Measurements from ENCODE around the gene TMEM131L. TPM values are rescaled to one million over a fixed set of nuclear protein-coding genes. Genes with fewer than 3 reads are reported as not detected.

TMEM131L gene
- total and polyA plus RNA-seq, 12 donors = 2.5 to 11.7 (median 4.8) TPM

DNA sequence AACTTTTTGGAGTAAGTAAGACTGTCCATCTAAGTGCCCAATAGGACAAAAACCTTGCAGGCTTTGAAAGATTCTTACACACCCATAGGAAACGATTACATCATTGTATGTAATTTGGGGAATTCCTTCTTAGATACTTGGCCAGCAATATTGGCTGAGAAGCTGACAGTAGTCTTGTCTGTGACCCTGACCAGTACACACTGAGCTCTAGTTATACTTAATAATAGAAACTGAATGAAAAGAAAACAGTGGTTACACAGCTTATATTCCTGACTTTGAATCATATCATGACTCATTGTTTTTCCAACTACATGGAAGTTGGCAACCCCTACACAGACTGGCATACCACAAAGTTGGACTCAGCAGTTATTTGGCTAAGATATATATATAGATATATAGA, 210.8 kb downstream of the TMEM131L start:
- Histone ChIP-seq H3K36me3 (replicated peaks in 1 of 2) (no peaks in the 10 kb centered on the region), H3K9me3 (replicated peaks in 1 of 3) (peaks cover 0 to 8% (median 4%) of the 10 kb centered on the region in 3 donors), H3K27ac (no peak overlapping the region), H3K4me1 (replicated peaks in 1 of 2) (no peaks in the 10 kb centered on the region), H3K27me3 (no peaks in the 10 kb centered on the region), H3K4me3 (no peak overlapping the region)
- 18 to 48% (median 45%) methylated on average over 1 of the region's 1 CpG for WGBS, 4 donors
- peak in 1 of 7 donors; percentile 9 for DNase-seq
- intact Hi-C loops (cut with DNase I) = no loop called here
- no peak for TF ChIP-seq CTCF (IDR thresholded peaks at IDR 0.05)

DNA sequence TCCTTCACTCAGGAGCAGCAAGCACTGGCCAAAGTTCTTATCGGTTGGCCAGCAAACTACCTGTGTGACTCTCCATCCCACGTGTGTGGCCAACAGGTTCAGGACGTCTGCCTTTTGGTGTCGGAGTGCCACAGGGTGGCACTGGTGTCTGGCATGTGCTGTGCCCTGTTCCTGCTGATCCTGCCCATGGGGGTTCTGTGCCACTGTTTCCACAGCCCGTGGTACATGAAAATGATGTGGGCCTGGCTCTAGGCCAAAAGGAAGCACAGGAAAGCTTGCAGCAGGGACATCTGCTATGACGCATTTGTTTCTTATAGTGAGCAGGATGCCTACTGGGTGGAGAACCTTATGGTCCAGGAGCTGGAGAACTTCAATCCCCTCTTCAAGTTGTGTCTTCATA, 213.3 kb downstream of the TMEM131L start:
- peaks cover 0 to 8% (median under 1%) of the 10 kb centered on the region in 3 donors for H3K9me3 ChIP-seq (replicated peaks in 1 of 3)
- peaks cover 8 to 10% of the 10 kb centered on the region in 2 donors for H3K4me1 ChIP-seq (replicated peaks in 1 of 2)
- DNase-seq = peak in 5 of 7 donors; percentile 19 to 65 (median 54)
- TF ChIP-seq CTCF (IDR thresholded peaks at IDR 0.05) = no peak
- no peak for TF ChIP-seq POLR2A (IDR thresholded peaks at IDR 0.05)
- no peak overlapping the region for H3K27ac ChIP-seq
- intact Hi-C loops (cut with DNase I) = no loop called here
- 67 to 75% (median 73%) methylated on average over 5 to 6 of the region's 6 CpGs for WGBS, 4 donors
- no peak overlapping the region for H3K4me3 ChIP-seq
- no peaks in the 10 kb centered on the region for H3K27me3 ChIP-seq
- H3K36me3 ChIP-seq (replicated peaks in 1 of 2) = no peaks in the 10 kb centered on the region

GRCh38 chr4:153683763-153684181, 217.6 kb downstream of the TMEM131L start:
- Histone ChIP-seq H3K36me3 (replicated peaks in 1 of 2) (no peaks in the 10 kb centered on the region), H3K9me3 (replicated peaks in 1 of 3) (no peaks in the 10 kb centered on the region), H3K27me3 (no peaks in the 10 kb centered on the region), H3K4me1 (replicated peaks in 1 of 2) (peaks cover 9 to 13% of the 10 kb centered on the region in 2 donors), H3K4me3 (peak overlapping the region in 2 of 4 donors; percentile 50 to 63), H3K27ac (peak overlapping the region in 2 of 5 donors; percentile 72)
- DNase-seq = no peak
- intact Hi-C loops (cut with DNase I) = no loop called here
- WGBS, 4 donors = 10 to 20% (median 14%) methylated on average over 13 to 27 of the region's 27 CpGs
- TF ChIP-seq POLR2A (IDR thresholded peaks at IDR 0.05) (no peak), CTCF (IDR thresholded peaks at IDR 0.05) (no peak)

DNA sequence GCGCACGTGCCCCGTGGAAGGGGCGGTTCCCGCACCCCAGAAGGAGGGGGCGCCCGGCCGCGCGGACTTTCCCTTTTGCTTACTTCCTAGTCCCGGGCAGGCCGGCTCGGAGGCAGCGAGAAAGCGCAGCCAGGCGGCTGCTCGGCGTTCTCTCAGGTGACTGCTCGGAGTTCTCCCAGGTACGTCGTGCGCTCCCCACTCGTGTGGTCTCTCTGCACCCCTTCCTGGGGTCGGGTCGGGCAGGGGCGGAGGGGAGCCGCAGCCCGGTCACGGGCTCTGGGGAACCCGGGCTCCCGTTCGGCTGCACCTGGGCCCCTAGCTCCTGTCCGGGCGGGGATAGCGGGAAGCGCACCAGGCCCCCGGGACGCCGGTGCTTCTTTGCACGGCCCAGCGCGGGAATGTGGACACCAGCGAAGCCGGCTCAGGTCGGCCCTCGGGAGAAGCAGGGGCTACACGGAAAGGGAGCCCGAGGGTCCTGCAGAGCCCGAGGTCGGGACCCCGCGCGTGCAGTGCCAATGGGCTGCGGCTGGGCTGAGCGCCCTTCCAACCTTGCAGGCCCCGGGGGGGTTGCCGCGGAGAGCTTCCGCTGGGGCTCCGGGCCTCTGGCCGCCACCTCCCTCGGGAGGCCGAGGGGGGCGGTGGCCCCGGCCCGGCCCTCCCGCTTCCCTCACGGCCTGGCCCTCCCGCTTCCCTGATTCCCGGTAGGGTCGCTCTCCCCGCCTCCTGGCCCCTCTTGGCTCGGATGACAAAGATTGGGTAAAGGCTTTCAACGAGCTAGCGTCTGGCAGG, 218.2 kb downstream of the TMEM131L start, which contains the start of gene TLR2:
Gene TLR2, plus strand, starts transcription at position 99 of the 789 bp plus-strand sequence. CDS start 18,628 bp downstream, outside the sequence.
- Histone ChIP-seq H3K36me3 (replicated peaks in 1 of 2) (no peaks in the 10 kb centered on the region), H3K4me3 (peak within 1 kb of the TSS in 3 of 4 donors; percentile 27 to 63 (median 50)), H3K27ac (peak within 1 kb of the TSS in 4 of 5 donors; percentile 42 to 72 (median 59)), H3K9me3 (replicated peaks in 1 of 3) (peaks cover 0 to 5% (median 0%) of the 10 kb centered on the region in 3 donors), H3K4me1 (replicated peaks in 1 of 2) (peaks cover 9 to 13% of the 10 kb centered on the region in 2 donors), H3K27me3 (no peaks in the 10 kb centered on the region)
- WGBS, 4 donors = 0 to 1% (median 1%) methylated on average over 3 to 75 of the region's 75 CpGs; no CpG with 5 or more reads in 1 of the 4 donors
- peak; percentile 58 to 72 (median 63) for DNase-seq
- intact Hi-C loops (cut with DNase I) = no loop called here
- TF ChIP-seq CTCF (IDR thresholded peaks at IDR 0.05) (no peak), POLR2A (IDR thresholded peaks at IDR 0.05) (no peak)

All from adrenal gland (tissue), 12 donors.